ENCODE measurements around the gene XXYLT1. TPM values are rescaled to one million over a fixed set of nuclear protein-coding genes. Genes with fewer than 3 reads are reported as not detected.

XXYLT1 gene
- total RNA-seq, 1 experiment from 2014 or later, result 23.4 TPM

DNA sequence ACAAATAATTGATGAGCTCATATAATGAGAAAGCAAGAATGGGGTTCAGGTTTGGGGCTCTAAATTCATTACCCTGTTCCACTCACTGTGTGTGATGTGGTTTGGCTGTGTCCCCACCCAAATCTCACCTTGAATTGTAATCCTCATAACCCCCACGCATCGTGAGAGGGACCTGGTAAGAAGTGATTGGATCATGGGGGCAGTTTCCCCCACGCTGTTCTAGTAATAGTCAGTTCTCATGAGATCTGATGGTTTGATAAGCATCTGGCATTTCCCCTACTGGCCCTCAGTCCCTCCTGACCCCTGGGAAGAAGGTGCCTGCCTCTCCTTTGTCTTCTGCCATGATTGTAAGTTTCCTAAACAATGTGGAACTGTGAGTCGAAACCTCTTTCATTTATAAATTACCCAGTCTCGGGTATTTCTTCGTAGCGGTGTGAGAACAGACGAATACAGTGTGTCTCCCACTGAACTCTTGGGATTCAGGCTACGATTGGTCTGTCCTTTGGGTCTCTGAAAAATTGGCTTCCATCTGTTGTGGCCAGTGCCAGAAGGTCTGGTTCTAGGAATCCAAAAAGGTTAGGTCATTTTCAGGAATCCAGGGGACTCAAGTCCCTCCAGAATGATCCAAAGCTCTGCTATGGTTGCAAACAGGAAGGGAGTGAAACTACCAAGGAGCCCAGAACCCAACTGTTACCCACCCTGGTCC lies 87.7 kb downstream of the XXYLT1 start:
- no peaks in the 10 kb centered on the region for H3K9me3 Mint-ChIP-seq
- ATAC-seq, result no peak
- POLR2A ChIA-PET, result no interaction called here
- 0 out of 2 replicates have a peak, but pooled peaks cover 2% of the 10 kb centered on the region for H3K36me3 Mint-ChIP-seq
- no peak for DNase-seq (ENCODE audit: low spot score)
- CTCF ChIA-PET, result interaction anchor here (1.1 kb wide), 1 partner anchor 12 kb away, joined by 4 read pairs; no protein-coding TSS in a partner anchor
- H3K27me3 Mint-ChIP-seq (ENCODE audit: low read depth), result no peaks in the 10 kb centered on the region
- H3K4me3 Mint-ChIP-seq, result no peak overlapping the region
- peak overlapping the region; percentile 37 for H3K27ac Mint-ChIP-seq
- H3K4me1 Mint-ChIP-seq, result peaks cover 79% of the 10 kb centered on the region
- TF ChIP-seq, protein P1, sequence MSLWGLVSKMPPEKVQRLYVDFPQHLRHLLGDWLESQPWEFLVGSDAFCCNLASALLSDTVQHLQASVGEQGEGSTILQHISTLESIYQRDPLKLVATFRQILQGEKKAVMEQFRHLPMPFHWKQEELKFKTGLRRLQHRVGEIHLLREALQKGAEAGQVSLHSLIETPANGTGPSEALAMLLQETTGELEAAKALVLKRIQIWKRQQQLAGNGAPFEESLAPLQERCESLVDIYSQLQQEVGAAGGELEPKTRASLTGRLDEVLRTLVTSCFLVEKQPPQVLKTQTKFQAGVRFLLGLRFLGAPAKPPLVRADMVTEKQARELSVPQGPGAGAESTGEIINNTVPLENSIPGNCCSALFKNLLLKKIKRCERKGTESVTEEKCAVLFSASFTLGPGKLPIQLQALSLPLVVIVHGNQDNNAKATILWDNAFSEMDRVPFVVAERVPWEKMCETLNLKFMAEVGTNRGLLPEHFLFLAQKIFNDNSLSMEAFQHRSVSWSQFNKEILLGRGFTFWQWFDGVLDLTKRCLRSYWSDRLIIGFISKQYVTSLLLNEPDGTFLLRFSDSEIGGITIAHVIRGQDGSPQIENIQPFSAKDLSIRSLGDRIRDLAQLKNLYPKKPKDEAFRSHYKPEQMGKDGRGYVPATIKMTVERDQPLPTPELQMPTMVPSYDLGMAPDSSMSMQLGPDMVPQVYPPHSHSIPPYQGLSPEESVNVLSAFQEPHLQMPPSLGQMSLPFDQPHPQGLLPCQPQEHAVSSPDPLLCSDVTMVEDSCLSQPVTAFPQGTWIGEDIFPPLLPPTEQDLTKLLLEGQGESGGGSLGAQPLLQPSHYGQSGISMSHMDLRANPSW (CRISPR knock-in tag; conservative IDR thresholded peaks at IDR 0.05; ENCODE audit: low read depth), result no peak
- TF ChIP-seq PRRX2 (CRISPR knock-in tag; IDR thresholded peaks at IDR 0.05) (no peak), NFYB (CRISPR knock-in tag; conservative IDR thresholded peaks at IDR 0.05; ENCODE audit: low read depth) (no peak), ZNF121 (CRISPR knock-in tag; IDR thresholded peaks at IDR 0.05) (no peak), TEAD1 (CRISPR knock-in tag; IDR thresholded peaks at IDR 0.05) (no peak), SMAD3 (CRISPR knock-in tag; IDR thresholded peaks at IDR 0.05; ENCODE audit: borderline replicate concordance) (no peak), IRF2 (CRISPR knock-in tag; IDR thresholded peaks at IDR 0.05; ENCODE audit: borderline replicate concordance, low read depth) (no peak), TCF7 (CRISPR knock-in tag; IDR thresholded peaks at IDR 0.05; ENCODE audit: low read depth) (no peak), ZNF671 (CRISPR knock-in tag; IDR thresholded peaks at IDR 0.05) (no peak), MYBL2 (CRISPR knock-in tag; IDR thresholded peaks at IDR 0.05) (no peak), ZNF416 (CRISPR knock-in tag; IDR thresholded peaks at IDR 0.05) (no peak), ZNF138 (CRISPR knock-in tag; conservative IDR thresholded peaks at IDR 0.05) (no peak), NR3C1 (CRISPR knock-in tag; conservative IDR thresholded peaks at IDR 0.05; ENCODE audit: low read depth) (no peak)
- TF ChIP-seq, protein P2, sequence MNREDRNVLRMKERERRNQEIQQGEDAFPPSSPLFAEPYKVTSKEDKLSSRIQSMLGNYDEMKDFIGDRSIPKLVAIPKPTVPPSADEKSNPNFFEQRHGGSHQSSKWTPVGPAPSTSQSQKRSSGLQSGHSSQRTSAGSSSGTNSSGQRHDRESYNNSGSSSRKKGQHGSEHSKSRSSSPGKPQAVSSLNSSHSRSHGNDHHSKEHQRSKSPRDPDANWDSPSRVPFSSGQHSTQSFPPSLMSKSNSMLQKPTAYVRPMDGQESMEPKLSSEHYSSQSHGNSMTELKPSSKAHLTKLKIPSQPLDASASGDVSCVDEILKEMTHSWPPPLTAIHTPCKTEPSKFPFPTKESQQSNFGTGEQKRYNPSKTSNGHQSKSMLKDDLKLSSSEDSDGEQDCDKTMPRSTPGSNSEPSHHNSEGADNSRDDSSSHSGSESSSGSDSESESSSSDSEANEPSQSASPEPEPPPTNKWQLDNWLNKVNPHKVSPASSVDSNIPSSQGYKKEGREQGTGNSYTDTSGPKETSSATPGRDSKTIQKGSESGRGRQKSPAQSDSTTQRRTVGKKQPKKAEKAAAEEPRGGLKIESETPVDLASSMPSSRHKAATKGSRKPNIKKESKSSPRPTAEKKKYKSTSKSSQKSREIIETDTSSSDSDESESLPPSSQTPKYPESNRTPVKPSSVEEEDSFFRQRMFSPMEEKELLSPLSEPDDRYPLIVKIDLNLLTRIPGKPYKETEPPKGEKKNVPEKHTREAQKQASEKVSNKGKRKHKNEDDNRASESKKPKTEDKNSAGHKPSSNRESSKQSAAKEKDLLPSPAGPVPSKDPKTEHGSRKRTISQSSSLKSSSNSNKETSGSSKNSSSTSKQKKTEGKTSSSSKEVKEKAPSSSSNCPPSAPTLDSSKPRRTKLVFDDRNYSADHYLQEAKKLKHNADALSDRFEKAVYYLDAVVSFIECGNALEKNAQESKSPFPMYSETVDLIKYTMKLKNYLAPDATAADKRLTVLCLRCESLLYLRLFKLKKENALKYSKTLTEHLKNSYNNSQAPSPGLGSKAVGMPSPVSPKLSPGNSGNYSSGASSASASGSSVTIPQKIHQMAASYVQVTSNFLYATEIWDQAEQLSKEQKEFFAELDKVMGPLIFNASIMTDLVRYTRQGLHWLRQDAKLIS (CRISPR knock-in tag; IDR thresholded peaks at IDR 0.05; ENCODE audit: borderline replicate concordance), result no peak
- TF ChIP-seq, protein P3, sequence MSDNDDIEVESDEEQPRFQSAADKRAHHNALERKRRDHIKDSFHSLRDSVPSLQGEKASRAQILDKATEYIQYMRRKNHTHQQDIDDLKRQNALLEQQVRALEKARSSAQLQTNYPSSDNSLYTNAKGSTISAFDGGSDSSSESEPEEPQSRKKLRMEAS (CRISPR knock-in tag; IDR thresholded peaks at IDR 0.05), result no peak
- TF ChIP-seq, protein P4, sequence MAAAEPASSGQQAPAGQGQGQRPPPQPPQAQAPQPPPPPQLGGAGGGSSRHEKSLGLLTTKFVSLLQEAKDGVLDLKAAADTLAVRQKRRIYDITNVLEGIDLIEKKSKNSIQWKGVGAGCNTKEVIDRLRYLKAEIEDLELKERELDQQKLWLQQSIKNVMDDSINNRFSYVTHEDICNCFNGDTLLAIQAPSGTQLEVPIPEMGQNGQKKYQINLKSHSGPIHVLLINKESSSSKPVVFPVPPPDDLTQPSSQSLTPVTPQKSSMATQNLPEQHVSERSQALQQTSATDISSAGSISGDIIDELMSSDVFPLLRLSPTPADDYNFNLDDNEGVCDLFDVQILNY (CRISPR knock-in tag; IDR thresholded peaks at IDR 0.05), result no peak

DNA sequence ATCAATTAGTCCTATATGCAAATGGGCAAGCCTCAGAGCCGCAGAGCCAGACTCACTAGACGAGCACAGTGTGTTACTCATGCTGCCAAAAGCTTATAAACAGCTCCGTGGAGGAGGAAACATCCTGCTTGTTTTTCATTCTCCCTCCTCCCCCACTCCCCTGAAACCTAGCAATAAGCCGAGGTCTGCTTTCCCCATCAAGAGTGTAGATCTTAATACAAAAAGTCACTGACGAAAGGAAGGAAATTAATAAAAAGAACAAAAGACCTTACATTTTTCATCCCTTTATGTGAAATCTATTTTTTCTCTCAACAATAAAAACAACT lies 88.5 kb downstream of the XXYLT1 start:
- H3K4me3 Mint-ChIP-seq, result no peak overlapping the region
- H3K9me3 Mint-ChIP-seq, result no peaks in the 10 kb centered on the region
- H3K36me3 Mint-ChIP-seq, result 0 out of 2 replicates have a peak, but pooled peaks cover 2% of the 10 kb centered on the region
- peak overlapping the region; percentile 51 for H3K27ac Mint-ChIP-seq
- H3K27me3 Mint-ChIP-seq (ENCODE audit: low read depth), result no peaks in the 10 kb centered on the region
- no peak for DNase-seq (ENCODE audit: low spot score)
- TF ChIP-seq, protein P5, sequence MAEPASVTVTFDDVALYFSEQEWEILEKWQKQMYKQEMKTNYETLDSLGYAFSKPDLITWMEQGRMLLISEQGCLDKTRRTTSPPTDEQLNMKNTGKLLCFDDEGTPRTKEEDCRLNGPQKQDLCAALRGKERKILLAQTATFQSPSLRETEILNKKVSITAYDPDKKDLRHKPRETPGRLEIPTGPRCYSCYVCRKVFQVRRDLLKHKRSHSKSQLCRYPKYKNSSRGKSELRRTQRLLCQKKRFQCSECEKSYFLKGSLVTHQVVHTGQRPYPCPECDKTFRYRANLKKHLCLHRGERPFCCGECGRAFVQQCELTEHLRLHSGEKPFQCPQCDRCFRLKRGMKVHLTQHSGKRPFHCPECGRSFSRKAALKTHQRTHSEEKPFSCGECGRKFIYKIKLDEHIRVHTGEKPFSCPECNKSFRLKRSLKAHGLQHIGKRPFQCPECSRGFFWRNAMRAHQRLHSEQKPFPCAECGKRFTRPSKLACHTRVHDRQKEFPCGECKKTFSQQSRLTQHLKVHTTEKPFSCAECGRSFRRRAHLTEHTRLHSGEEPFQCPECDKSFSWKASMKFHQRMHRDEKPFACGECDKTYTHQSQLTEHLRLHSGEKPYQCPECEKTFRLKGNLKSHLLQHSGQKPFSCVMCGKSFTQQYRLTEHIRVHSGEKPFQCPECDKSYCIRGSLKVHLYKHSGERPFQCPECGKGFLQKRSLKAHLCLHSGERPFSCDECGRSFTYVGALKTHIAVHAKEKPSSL (CRISPR knock-in tag; conservative IDR thresholded peaks at IDR 0.05), result no peak
- TF ChIP-seq, protein P6, sequence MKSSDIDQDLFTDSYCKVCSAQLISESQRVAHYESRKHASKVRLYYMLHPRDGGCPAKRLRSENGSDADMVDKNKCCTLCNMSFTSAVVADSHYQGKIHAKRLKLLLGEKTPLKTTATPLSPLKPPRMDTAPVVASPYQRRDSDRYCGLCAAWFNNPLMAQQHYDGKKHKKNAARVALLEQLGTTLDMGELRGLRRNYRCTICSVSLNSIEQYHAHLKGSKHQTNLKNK (CRISPR knock-in tag; IDR thresholded peaks at IDR 0.05), result no peak
- TF ChIP-seq, protein P7, sequence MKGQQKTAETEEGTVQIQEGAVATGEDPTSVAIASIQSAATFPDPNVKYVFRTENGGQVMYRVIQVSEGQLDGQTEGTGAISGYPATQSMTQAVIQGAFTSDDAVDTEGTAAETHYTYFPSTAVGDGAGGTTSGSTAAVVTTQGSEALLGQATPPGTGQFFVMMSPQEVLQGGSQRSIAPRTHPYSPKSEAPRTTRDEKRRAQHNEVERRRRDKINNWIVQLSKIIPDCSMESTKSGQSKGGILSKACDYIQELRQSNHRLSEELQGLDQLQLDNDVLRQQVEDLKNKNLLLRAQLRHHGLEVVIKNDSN (CRISPR knock-in tag; IDR thresholded peaks at IDR 0.05), result no peak
- TF ChIP-seq, protein P8, sequence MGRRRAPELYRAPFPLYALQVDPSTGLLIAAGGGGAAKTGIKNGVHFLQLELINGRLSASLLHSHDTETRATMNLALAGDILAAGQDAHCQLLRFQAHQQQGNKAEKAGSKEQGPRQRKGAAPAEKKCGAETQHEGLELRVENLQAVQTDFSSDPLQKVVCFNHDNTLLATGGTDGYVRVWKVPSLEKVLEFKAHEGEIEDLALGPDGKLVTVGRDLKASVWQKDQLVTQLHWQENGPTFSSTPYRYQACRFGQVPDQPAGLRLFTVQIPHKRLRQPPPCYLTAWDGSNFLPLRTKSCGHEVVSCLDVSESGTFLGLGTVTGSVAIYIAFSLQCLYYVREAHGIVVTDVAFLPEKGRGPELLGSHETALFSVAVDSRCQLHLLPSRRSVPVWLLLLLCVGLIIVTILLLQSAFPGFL (CRISPR knock-in tag; IDR thresholded peaks at IDR 0.05; ENCODE audit: borderline replicate concordance), result no peak
- TF ChIP-seq NFE2L1 (CRISPR knock-in tag; IDR thresholded peaks at IDR 0.05), result no peak
- ChIA-PET POLR2A (no interaction called here), CTCF (interaction anchor here (1.1 kb wide), 1 partner anchor 13 kb away, joined by 4 read pairs; no protein-coding TSS in a partner anchor)
- ATAC-seq, result peak; percentile 36
- H3K4me1 Mint-ChIP-seq, result peaks cover 72% of the 10 kb centered on the region

Measured in WTC11 (cell line).